22Rv1 (cell line): ENCODE measurements around the gene FIZ1.

Source experiments
- ZFX ChIP-seq: fragments of 450-650 bp; IDR thresholded peaks from 2 replicates; pipeline ENCODE4 v1.6.1; 2017; ENCODE audit warnings: antibody characterized with exemption, borderline replicate concordance
- TF ChIP-seq, protein P1 (sequence below): fragments of 450-650 bp; IDR thresholded peaks from 2 replicates; pipeline ENCODE4 v1.5.1; 2017; ENCODE audit warnings: mild to moderate bottlenecking

DNA sequence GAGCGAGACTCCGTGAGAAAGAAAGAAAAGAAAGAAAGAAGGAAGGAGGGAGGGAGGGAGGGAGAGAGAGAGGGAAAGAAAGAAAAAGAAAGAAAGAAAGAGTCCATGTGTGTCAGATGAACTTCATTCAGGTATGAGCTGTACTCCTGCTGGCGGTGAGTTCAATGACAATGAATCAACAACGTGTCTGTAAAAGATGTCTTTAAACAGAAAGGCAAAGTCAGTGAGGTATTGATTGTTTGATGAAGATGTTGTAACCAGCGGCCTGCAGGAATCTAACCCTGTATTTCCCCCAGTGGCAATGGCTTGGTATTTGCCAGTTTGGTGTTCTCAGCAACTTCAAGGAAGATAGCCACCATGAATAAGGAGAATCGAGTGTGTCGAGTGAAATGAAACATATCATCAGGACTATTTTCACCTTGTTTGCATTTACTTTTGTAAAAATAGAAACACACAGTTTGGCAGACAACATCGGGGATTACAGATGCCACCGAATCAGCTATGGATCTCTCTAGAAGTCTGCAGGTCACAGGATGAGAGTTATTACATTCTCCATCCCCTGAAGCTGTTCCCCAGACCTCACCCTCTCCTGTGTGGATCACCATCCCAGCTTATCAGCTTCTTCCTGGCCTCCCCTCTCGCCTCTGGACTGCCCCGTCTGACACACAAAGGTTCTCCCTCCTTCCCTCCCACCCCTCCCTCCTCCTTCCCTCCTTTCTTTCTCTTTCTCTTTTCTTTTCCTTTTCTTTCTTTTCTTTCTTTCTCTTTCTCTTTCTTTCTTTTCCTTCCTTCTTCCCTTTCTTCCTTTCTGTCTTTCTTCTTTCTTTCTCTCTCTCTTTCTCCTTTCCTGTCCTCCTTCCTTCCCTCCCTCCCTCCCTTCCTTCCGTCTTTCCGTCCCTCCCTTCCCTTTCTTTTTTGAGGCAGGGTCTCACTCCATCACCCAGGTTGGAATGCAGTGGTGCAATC lies 45.8 kb downstream of the FIZ1 start:
- TF ChIP-seq, protein P1, sequence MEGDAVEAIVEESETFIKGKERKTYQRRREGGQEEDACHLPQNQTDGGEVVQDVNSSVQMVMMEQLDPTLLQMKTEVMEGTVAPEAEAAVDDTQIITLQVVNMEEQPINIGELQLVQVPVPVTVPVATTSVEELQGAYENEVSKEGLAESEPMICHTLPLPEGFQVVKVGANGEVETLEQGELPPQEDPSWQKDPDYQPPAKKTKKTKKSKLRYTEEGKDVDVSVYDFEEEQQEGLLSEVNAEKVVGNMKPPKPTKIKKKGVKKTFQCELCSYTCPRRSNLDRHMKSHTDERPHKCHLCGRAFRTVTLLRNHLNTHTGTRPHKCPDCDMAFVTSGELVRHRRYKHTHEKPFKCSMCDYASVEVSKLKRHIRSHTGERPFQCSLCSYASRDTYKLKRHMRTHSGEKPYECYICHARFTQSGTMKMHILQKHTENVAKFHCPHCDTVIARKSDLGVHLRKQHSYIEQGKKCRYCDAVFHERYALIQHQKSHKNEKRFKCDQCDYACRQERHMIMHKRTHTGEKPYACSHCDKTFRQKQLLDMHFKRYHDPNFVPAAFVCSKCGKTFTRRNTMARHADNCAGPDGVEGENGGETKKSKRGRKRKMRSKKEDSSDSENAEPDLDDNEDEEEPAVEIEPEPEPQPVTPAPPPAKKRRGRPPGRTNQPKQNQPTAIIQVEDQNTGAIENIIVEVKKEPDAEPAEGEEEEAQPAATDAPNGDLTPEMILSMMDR, result no peak
- no peak for TF ChIP-seq ZFX
